ENCODE results near the gene NEXMIF.
"Not testable (repeated sequence)": the region's sequence is repeated elsewhere in the genome, so short reads cannot be mapped to it uniquely, and the experiment has no call there.

NEXMIF gene

DNA sequence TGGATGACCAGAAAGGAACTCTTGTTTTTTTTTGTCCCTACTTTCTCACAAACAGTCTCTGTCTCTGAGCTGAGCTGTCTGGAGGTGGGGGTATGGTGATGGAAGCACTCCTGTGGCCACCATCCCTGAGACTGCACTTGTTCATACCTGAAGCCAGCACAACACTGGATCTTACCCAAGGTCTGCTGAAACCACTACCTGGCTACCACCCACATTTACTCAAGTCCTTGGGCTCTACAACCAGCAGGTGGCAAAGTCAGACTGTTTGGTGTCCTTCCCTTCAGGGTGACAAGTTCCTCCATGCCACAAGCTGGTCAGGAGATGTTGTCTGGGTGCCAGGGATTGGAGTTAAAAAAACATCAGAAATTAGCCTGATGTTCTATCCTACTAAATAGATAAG is 89.7 kb downstream of the NEXMIF start:
- no peak overlapping the region for H2BK12ac ChIP-seq (ENCODE audit: low read length)
- H3K27ac ChIP-seq (replicated peaks; ENCODE audit: low read length): no peak overlapping the region
- no peak for DNase-seq (ENCODE audit: low spot score)
- no peak overlapping the region for H4K8ac ChIP-seq (ENCODE audit: low read depth, low read length)
- H3K9me3 ChIP-seq (replicated peaks in 1 of 2; ENCODE audit: control insufficient read depth in 2 of 2, insufficient read depth in 1 of 2, low read depth in 1 of 2, low read length in 2 of 2): no peaks in the 10 kb centered on the region
- no peaks in the 10 kb centered on the region for H3K27me3 ChIP-seq (ENCODE audit: control insufficient read depth in 3 of 3, insufficient read depth in 3 of 3, low read depth in 1 of 3, low read length in 3 of 3)
- no peaks in the 10 kb centered on the region for H3K36me3 ChIP-seq (replicated peaks in 1 of 2; ENCODE audit: control insufficient read depth in 2 of 2, insufficient read depth in 2 of 2, low read length in 2 of 2)
- H3K9ac ChIP-seq (ENCODE audit: low read depth, low read length, poor library complexity): no peak overlapping the region
- no peak overlapping the region for H2BK120ac ChIP-seq (ENCODE audit: low read depth, low read length)
- no peaks in the 10 kb centered on the region for H3K4me1 ChIP-seq (ENCODE audit: control insufficient read depth in 2 of 2, insufficient read depth in 1 of 2, low read depth in 1 of 2, low read length in 2 of 2)
- no peak overlapping the region for H4K91ac ChIP-seq (ENCODE audit: low read depth, low read length, poor library complexity)
- no peak overlapping the region for H2AK5ac ChIP-seq (ENCODE audit: low read depth, low read length)
- H3K18ac ChIP-seq (ENCODE audit: low read length): no peak overlapping the region
- no peaks in the 10 kb centered on the region for H3K79me1 ChIP-seq (ENCODE audit: low read depth, low read length)
- no peak overlapping the region for H3K14ac ChIP-seq (ENCODE audit: low read length)
- H2BK5ac ChIP-seq (ENCODE audit: low read length): no peak overlapping the region
- no peak overlapping the region for H2BK15ac ChIP-seq (ENCODE audit: low read length)
- H3K4me3 ChIP-seq (ENCODE audit: low read length in 2 of 2): no peak overlapping the region
- no peak overlapping the region for H3K23ac ChIP-seq (ENCODE audit: low read depth, low read length, poor library complexity)
- H3K4ac ChIP-seq (ENCODE audit: low read length): no peak overlapping the region
- H3K4me2 ChIP-seq (ENCODE audit: insufficient read depth, low read length, poor library complexity, severe bottlenecking): no peak overlapping the region
- no peak overlapping the region for H2AFZ ChIP-seq (ENCODE audit: low read length)

GRCh38 chrX:74819797-74820196 is 105.5 kb downstream of the NEXMIF start:
- not testable (repeated sequence) for H2BK12ac ChIP-seq (ENCODE audit: low read length); H2AFZ ChIP-seq (ENCODE audit: low read length); H4K91ac ChIP-seq (ENCODE audit: low read depth, low read length, poor library complexity); H3K79me1 ChIP-seq (ENCODE audit: low read depth, low read length); H3K27me3 ChIP-seq (ENCODE audit: control insufficient read depth in 3 of 3, insufficient read depth in 3 of 3, low read depth in 1 of 3, low read length in 3 of 3); H3K4me1 ChIP-seq (ENCODE audit: control insufficient read depth in 2 of 2, insufficient read depth in 1 of 2, low read depth in 1 of 2, low read length in 2 of 2); H3K18ac ChIP-seq (ENCODE audit: low read length); H3K36me3 ChIP-seq (replicated peaks in 1 of 2; ENCODE audit: control insufficient read depth in 2 of 2, insufficient read depth in 2 of 2, low read length in 2 of 2); H3K23ac ChIP-seq (ENCODE audit: low read depth, low read length, poor library complexity); H3K4me2 ChIP-seq (ENCODE audit: insufficient read depth, low read length, poor library complexity, severe bottlenecking); H4K8ac ChIP-seq (ENCODE audit: low read depth, low read length); H3K9me3 ChIP-seq (replicated peaks in 1 of 2; ENCODE audit: control insufficient read depth in 2 of 2, insufficient read depth in 1 of 2, low read depth in 1 of 2, low read length in 2 of 2); H3K14ac ChIP-seq (ENCODE audit: low read length); H3K27ac ChIP-seq (replicated peaks; ENCODE audit: low read length); DNase-seq (ENCODE audit: low spot score); H2BK120ac ChIP-seq (ENCODE audit: low read depth, low read length); H2BK5ac ChIP-seq (ENCODE audit: low read length); H3K4ac ChIP-seq (ENCODE audit: low read length); H3K9ac ChIP-seq (ENCODE audit: low read depth, low read length, poor library complexity); H2AK5ac ChIP-seq (ENCODE audit: low read depth, low read length); H2BK15ac ChIP-seq (ENCODE audit: low read length); H3K4me3 ChIP-seq (ENCODE audit: low read length in 2 of 2)
- WGBS, 2 donors (ENCODE audit: extremely low coverage in 2 of 2, insufficient read length in 2 of 2, insufficient replicate concordance in 1 of 2): no CpG with 5 or more reads among the region's 2 CpGs

- Histone ChIP-seq H2BK120ac (ENCODE audit: low read depth, low read length) (no peak overlapping the region), H3K23ac (ENCODE audit: low read depth, low read length, poor library complexity) (no peak overlapping the region), H3K9me3 (replicated peaks in 1 of 2; ENCODE audit: control insufficient read depth in 2 of 2, insufficient read depth in 1 of 2, low read depth in 1 of 2, low read length in 2 of 2) (no peaks in the 10 kb centered on the region), H3K9ac (ENCODE audit: low read depth, low read length, poor library complexity) (no peak overlapping the region), H2BK12ac (ENCODE audit: low read length) (no peak overlapping the region), H2AK5ac (ENCODE audit: low read depth, low read length) (no peak overlapping the region), H3K4me2 (ENCODE audit: insufficient read depth, low read length, poor library complexity, severe bottlenecking) (no peak overlapping the region), H3K14ac (ENCODE audit: low read length) (no peak overlapping the region), H3K4me3 (ENCODE audit: low read length in 2 of 2) (no peak overlapping the region), H3K4me1 (ENCODE audit: control insufficient read depth in 2 of 2, insufficient read depth in 1 of 2, low read depth in 1 of 2, low read length in 2 of 2) (no peaks in the 10 kb centered on the region), H2AFZ (ENCODE audit: low read length) (no peak overlapping the region), H3K79me1 (ENCODE audit: low read depth, low read length) (no peaks in the 10 kb centered on the region), H3K4ac (ENCODE audit: low read length) (no peak overlapping the region), H4K8ac (ENCODE audit: low read depth, low read length) (no peak overlapping the region), H3K27ac (replicated peaks; ENCODE audit: low read length) (no peak overlapping the region), H3K27me3 (ENCODE audit: control insufficient read depth in 3 of 3, insufficient read depth in 3 of 3, low read depth in 1 of 3, low read length in 3 of 3) (no peaks in the 10 kb centered on the region), H2BK5ac (ENCODE audit: low read length) (no peak overlapping the region), H3K18ac (ENCODE audit: low read length) (no peak overlapping the region), H4K91ac (ENCODE audit: low read depth, low read length, poor library complexity) (no peak overlapping the region), H3K36me3 (replicated peaks in 1 of 2; ENCODE audit: control insufficient read depth in 2 of 2, insufficient read depth in 2 of 2, low read length in 2 of 2) (no peaks in the 10 kb centered on the region), H2BK15ac (ENCODE audit: low read length) (no peak overlapping the region)
- no peak for DNase-seq (ENCODE audit: low spot score)
Observed at GRCh38 chrX:74814681-74815080, 110.6 kb downstream of the NEXMIF start.

GRCh38 chrX:74804574-74804973 is 120.7 kb downstream of the NEXMIF start:
- Histone ChIP-seq H3K14ac (ENCODE audit: low read length) (no peak overlapping the region), H2AK5ac (ENCODE audit: low read depth, low read length) (no peak overlapping the region), H3K79me1 (ENCODE audit: low read depth, low read length) (no peaks in the 10 kb centered on the region), H3K27ac (replicated peaks; ENCODE audit: low read length) (no peak overlapping the region), H3K4me3 (ENCODE audit: low read length in 2 of 2) (no peak overlapping the region), H3K4ac (ENCODE audit: low read length) (no peak overlapping the region), H2BK120ac (ENCODE audit: low read depth, low read length) (no peak overlapping the region), H4K8ac (ENCODE audit: low read depth, low read length) (no peak overlapping the region), H3K4me2 (ENCODE audit: insufficient read depth, low read length, poor library complexity, severe bottlenecking) (no peak overlapping the region), H3K4me1 (ENCODE audit: control insufficient read depth in 2 of 2, insufficient read depth in 1 of 2, low read depth in 1 of 2, low read length in 2 of 2) (no peaks in the 10 kb centered on the region), H2BK5ac (ENCODE audit: low read length) (no peak overlapping the region), H2AFZ (ENCODE audit: low read length) (no peak overlapping the region), H3K36me3 (replicated peaks in 1 of 2; ENCODE audit: control insufficient read depth in 2 of 2, insufficient read depth in 2 of 2, low read length in 2 of 2) (no peaks in the 10 kb centered on the region), H3K9ac (ENCODE audit: low read depth, low read length, poor library complexity) (no peak overlapping the region), H2BK12ac (ENCODE audit: low read length) (no peak overlapping the region), H3K18ac (ENCODE audit: low read length) (no peak overlapping the region), H3K27me3 (ENCODE audit: control insufficient read depth in 3 of 3, insufficient read depth in 3 of 3, low read depth in 1 of 3, low read length in 3 of 3) (no peaks in the 10 kb centered on the region), H3K9me3 (replicated peaks in 1 of 2; ENCODE audit: control insufficient read depth in 2 of 2, insufficient read depth in 1 of 2, low read depth in 1 of 2, low read length in 2 of 2) (no peaks in the 10 kb centered on the region), H4K91ac (ENCODE audit: low read depth, low read length, poor library complexity) (no peak overlapping the region), H2BK15ac (ENCODE audit: low read length) (no peak overlapping the region), H3K23ac (ENCODE audit: low read depth, low read length, poor library complexity) (no peak overlapping the region)
- WGBS, 2 donors (ENCODE audit: extremely low coverage in 2 of 2, insufficient read length in 2 of 2, insufficient replicate concordance in 1 of 2): no CpG with 5 or more reads among the region's 5 CpGs
- DNase-seq (ENCODE audit: low spot score): no peak
